Measurements from ENCODE around the gene TMPRSS9.
"Not testable (repeated sequence)": the region's sequence is repeated elsewhere in the genome, so short reads cannot be mapped to it uniquely, and the experiment has no call there.

Gene TMPRSS9

DNA sequence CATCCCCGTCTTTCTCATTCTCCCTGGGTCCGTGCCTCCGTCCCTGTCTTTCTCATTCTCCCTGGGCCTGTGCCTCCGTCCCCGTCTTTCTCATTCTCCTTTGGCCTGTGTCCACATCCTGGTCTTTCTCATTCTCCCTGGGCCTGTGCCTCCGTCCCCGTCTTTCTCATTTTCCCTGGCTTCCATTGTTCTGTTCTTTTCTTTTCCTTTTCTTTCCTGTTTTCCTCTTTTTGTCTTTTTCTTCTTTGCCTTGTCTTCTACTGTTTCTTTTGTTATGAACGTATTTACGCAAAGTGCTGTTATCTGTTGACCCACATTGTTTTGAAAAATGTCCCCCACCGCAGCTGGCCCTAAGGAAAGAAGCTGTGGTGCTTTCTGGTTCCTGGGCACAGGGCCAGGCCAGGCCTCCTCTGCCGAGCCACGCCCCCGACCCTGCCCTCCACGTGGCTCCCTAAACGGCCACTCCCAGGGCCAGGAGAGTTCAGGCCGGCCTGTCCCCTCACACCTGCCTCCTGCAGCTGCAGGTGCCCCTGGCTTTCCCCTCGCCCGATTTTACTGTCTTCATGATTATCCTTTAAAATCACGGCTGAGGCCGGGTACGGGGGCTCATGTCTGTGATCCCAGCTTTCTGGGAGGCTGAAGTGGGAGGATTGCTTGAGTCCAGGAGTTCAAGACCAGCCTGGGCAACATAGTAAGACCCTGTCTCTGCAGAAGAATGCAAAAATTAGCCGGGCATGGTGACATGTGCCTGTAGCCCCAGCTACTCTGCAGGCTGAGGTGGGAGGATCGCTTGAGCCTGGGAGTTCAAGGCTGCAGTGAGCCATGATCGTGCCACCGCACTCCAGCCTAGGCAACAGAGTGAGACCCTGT, 14.0 kb upstream of the TMPRSS9 start:
- Histone ChIP-seq H3K4me1 (ENCODE audit: control insufficient read depth in 1 of 2, insufficient read depth in 2 of 2, low read length in 2 of 2) (peaks cover 0 to 6% of the 10 kb centered on the region in 2 donors), H3K9me3 (ENCODE audit: control insufficient read depth in 1 of 2, low read length in 2 of 2) (no peaks in the 10 kb centered on the region), H3K27ac (ENCODE audit: low read length) (no peak overlapping the region), H3K36me3 (ENCODE audit: control insufficient read depth in 1 of 2, insufficient read depth in 2 of 2, low read length in 2 of 2) (peaks cover 6 to 36% of the 10 kb centered on the region in 2 donors), H3K27me3 (ENCODE audit: low read depth, low read length) (no peaks in the 10 kb centered on the region), H3K4me3 (ENCODE audit: low read depth in 1 of 2, low read length in 2 of 2) (no peak overlapping the region)

DNA sequence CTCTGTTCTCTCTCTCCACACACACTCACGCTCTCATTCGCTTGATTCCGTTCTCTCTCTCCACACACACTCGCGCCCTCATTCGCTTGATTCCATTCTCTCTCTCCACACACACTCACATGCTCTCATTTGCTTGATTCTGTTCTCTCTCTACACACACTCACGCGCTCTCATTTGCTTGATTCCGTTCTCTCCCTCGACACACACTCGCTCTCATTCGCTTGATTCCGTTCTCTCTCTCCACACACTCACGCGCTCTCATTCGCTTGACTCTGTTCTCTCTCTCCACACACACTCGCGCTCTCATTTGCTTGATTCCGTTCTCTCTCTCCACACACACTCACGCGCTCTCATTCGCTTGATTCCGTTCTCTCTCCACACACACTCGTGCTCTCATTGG, 10.2 kb upstream of the TMPRSS9 start:
- H3K27ac ChIP-seq (ENCODE audit: low read length); H3K4me3 ChIP-seq (ENCODE audit: low read depth in 1 of 2, low read length in 2 of 2); H3K9me3 ChIP-seq (ENCODE audit: control insufficient read depth in 1 of 2, low read length in 2 of 2); H3K27me3 ChIP-seq (ENCODE audit: low read depth, low read length); H3K4me1 ChIP-seq (ENCODE audit: control insufficient read depth in 1 of 2, insufficient read depth in 2 of 2, low read length in 2 of 2): not testable (repeated sequence)
- H3K36me3 ChIP-seq (ENCODE audit: control insufficient read depth in 1 of 2, insufficient read depth in 2 of 2, low read length in 2 of 2) = peaks cover 6 to 47% of the 10 kb centered on the region in 2 donors

DNA sequence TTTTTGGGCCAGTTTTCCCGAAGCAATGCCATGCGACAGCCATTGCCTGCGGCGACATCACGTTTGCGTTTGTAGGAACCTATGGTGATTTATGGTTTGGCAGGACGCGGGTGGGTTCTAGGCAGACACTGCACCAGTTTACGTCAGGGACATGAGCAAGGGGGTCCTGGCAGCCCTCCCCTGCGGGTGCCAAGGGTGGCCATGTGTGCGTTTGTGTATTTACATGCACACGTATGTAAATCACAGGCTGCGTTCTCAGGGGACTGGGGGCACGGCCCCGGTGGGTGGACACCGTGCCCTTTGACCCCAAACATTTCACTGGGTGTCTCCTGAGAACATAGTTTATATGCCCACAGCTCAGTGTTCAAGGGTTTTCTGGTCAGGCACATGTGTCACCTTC, 9.4 kb upstream of the TMPRSS9 start:
- no peaks in the 10 kb centered on the region for H3K27me3 ChIP-seq (ENCODE audit: low read depth, low read length)
- H3K27ac ChIP-seq (ENCODE audit: low read length) = no peak overlapping the region
- peaks cover 0 to 4% of the 10 kb centered on the region in 2 donors for H3K4me1 ChIP-seq (ENCODE audit: control insufficient read depth in 1 of 2, insufficient read depth in 2 of 2, low read length in 2 of 2)
- no peaks in the 10 kb centered on the region for H3K9me3 ChIP-seq (ENCODE audit: control insufficient read depth in 1 of 2, low read length in 2 of 2)
- H3K4me3 ChIP-seq (ENCODE audit: low read depth in 1 of 2, low read length in 2 of 2) = no peak overlapping the region
- H3K36me3 ChIP-seq (ENCODE audit: control insufficient read depth in 1 of 2, insufficient read depth in 2 of 2, low read length in 2 of 2) = peaks cover 6 to 42% of the 10 kb centered on the region in 2 donors

- Histone ChIP-seq H3K4me3 (ENCODE audit: low read depth in 1 of 2, low read length in 2 of 2) (no peak overlapping the region), H3K9me3 (ENCODE audit: control insufficient read depth in 1 of 2, low read length in 2 of 2) (no peaks in the 10 kb centered on the region), H3K27ac (ENCODE audit: low read length) (no peak overlapping the region), H3K36me3 (ENCODE audit: control insufficient read depth in 1 of 2, insufficient read depth in 2 of 2, low read length in 2 of 2) (peaks cover 6 to 42% of the 10 kb centered on the region in 2 donors), H3K27me3 (ENCODE audit: low read depth, low read length) (no peaks in the 10 kb centered on the region), H3K4me1 (ENCODE audit: control insufficient read depth in 1 of 2, insufficient read depth in 2 of 2, low read length in 2 of 2) (no peaks in the 10 kb centered on the region)
These were observed 8.5 kb upstream of the TMPRSS9 start for GRCh38 chr19:2351591-2351990.

- Histone ChIP-seq H3K9me3 (ENCODE audit: control insufficient read depth in 1 of 2, low read length in 2 of 2) (no peaks in the 10 kb centered on the region), H3K4me1 (ENCODE audit: control insufficient read depth in 1 of 2, insufficient read depth in 2 of 2, low read length in 2 of 2) (no peaks in the 10 kb centered on the region), H3K27ac (ENCODE audit: low read length) (no peak overlapping the region), H3K36me3 (ENCODE audit: control insufficient read depth in 1 of 2, insufficient read depth in 2 of 2, low read length in 2 of 2) (peaks cover 6 to 42% of the 10 kb centered on the region in 2 donors), H3K27me3 (ENCODE audit: low read depth, low read length) (no peaks in the 10 kb centered on the region), H3K4me3 (ENCODE audit: low read depth in 1 of 2, low read length in 2 of 2) (no peak overlapping the region)
These were observed 7.9 kb upstream of the TMPRSS9 start for GRCh38 chr19:2352121-2352520.

DNA sequence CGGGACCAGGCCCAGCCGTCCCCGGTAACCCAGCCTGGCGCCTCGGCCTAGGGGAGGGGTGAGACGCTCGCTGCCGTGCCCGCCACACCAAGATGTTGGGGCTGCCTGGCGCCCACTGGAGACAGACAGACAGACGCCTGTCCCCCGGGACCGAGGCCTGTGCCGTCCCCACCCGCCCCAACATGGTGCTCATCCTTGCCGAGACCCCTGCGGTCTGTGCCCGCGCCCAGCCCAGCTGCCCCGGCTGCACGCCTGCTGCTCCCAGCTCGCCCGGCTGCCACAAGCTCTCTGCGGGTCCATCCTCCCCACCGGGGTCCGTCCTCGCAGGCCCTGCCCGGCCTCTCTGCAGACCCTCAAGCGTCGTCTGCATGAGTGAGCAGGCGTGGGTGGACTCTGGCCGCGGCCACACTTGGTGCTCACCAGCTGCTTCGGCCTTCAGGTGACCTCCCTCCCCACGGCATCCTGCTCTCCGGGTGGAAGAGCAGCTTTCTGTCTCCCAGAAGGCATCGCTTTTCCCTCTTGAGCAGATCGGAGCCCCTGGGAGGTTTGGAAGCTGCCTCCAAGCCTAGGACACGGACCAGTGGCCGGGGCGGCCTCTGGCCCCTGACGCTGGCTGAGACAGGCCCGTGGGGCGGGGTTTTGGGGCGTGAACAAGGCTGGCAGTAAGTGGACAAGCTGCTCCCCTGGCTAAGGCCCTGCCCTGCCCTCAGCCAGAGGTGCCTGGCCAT, 6.7 kb upstream of the TMPRSS9 start:
- Histone ChIP-seq H3K4me1 (ENCODE audit: control insufficient read depth in 1 of 2, insufficient read depth in 2 of 2, low read length in 2 of 2) (no peaks in the 10 kb centered on the region), H3K36me3 (ENCODE audit: control insufficient read depth in 1 of 2, insufficient read depth in 2 of 2, low read length in 2 of 2) (peaks cover 6 to 42% of the 10 kb centered on the region in 2 donors), H3K9me3 (ENCODE audit: control insufficient read depth in 1 of 2, low read length in 2 of 2) (no peaks in the 10 kb centered on the region), H3K4me3 (ENCODE audit: low read depth in 1 of 2, low read length in 2 of 2) (no peak overlapping the region), H3K27ac (ENCODE audit: low read length) (no peak overlapping the region), H3K27me3 (ENCODE audit: low read depth, low read length) (no peaks in the 10 kb centered on the region)

- no peaks in the 10 kb centered on the region for H3K9me3 ChIP-seq (ENCODE audit: control insufficient read depth in 1 of 2, low read length in 2 of 2)
- H3K27me3 ChIP-seq (ENCODE audit: low read depth, low read length) = no peaks in the 10 kb centered on the region
- peaks cover 6 to 42% of the 10 kb centered on the region in 2 donors for H3K36me3 ChIP-seq (ENCODE audit: control insufficient read depth in 1 of 2, insufficient read depth in 2 of 2, low read length in 2 of 2)
These were observed 6.0 kb upstream of the TMPRSS9 start for GRCh38 chr19:2353887-2354592.

GRCh38 chr19:2354670-2355069, 5.4 kb upstream of the TMPRSS9 start:
- Histone ChIP-seq H3K4me3 (ENCODE audit: low read depth in 1 of 2, low read length in 2 of 2) (no peak overlapping the region), H3K4me1 (ENCODE audit: control insufficient read depth in 1 of 2, insufficient read depth in 2 of 2, low read length in 2 of 2) (no peaks in the 10 kb centered on the region), H3K9me3 (ENCODE audit: control insufficient read depth in 1 of 2, low read length in 2 of 2) (no peaks in the 10 kb centered on the region), H3K36me3 (ENCODE audit: control insufficient read depth in 1 of 2, insufficient read depth in 2 of 2, low read length in 2 of 2) (peaks cover 6 to 39% of the 10 kb centered on the region in 2 donors), H3K27ac (ENCODE audit: low read length) (no peak overlapping the region), H3K27me3 (ENCODE audit: low read depth, low read length) (no peaks in the 10 kb centered on the region)

More at GRCh38 chr19:2353887-2354592, 6.0 kb upstream of the TMPRSS9 start:
- no peak overlapping the region for H3K4me3 ChIP-seq (ENCODE audit: low read depth in 1 of 2, low read length in 2 of 2)
- H3K4me1 ChIP-seq (ENCODE audit: control insufficient read depth in 1 of 2, insufficient read depth in 2 of 2, low read length in 2 of 2) = no peaks in the 10 kb centered on the region
- no peak overlapping the region for H3K27ac ChIP-seq (ENCODE audit: low read length)

DNA sequence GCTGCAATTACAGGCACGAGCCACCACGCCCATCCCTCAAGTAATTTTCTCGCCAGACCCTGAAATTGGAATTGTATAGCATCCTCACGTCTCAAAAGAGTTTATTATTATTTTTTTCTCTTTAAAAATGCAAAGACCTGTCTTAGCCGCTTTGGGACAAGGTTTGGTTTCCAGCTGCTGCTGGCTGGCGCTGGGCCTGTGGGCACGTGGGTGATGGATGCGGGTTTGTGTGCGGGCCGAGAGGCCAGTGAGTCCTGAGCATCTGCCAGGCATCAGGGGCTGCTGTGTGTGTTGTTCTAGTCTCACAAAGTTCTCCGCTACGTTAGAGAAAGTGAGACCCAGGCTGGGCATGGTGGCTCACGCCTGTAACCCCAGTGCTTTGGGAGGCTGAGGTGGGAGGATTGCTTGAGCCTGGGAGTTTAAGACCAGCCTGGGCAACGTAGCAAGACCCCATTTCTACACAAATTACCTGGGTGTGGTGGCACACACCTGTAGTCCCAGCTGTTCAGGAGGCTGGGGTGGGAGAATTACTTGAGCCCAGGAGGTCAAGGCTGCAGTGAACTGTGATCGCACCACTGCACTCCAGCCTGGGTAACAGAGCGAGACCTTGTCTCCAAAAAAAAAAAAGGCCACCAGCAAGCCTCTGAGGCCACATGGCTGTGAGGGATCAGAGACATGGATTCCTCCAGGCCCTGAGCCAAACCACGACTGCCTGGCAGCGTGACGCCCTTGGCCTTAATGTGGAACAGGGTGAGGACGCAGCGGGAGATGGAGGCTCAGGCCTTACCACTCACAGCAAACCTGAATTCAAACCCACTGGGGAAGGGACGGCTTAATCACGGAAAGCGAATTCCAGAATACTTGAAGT, 4.7 kb upstream of the TMPRSS9 start:
- Histone ChIP-seq H3K4me3 (ENCODE audit: low read depth in 1 of 2, low read length in 2 of 2) (no peak overlapping the region), H3K9me3 (ENCODE audit: control insufficient read depth in 1 of 2, low read length in 2 of 2) (no peaks in the 10 kb centered on the region), H3K27me3 (ENCODE audit: low read depth, low read length) (no peaks in the 10 kb centered on the region), H3K36me3 (ENCODE audit: control insufficient read depth in 1 of 2, insufficient read depth in 2 of 2, low read length in 2 of 2) (peaks cover 3 to 32% of the 10 kb centered on the region in 2 donors), H3K27ac (ENCODE audit: low read length) (no peak overlapping the region), H3K4me1 (ENCODE audit: control insufficient read depth in 1 of 2, insufficient read depth in 2 of 2, low read length in 2 of 2) (no peaks in the 10 kb centered on the region)

- Histone ChIP-seq H3K36me3 (ENCODE audit: control insufficient read depth in 1 of 2, insufficient read depth in 2 of 2, low read length in 2 of 2) (peaks cover 0 to 26% of the 10 kb centered on the region in 2 donors), H3K4me1 (ENCODE audit: control insufficient read depth in 1 of 2, insufficient read depth in 2 of 2, low read length in 2 of 2) (no peaks in the 10 kb centered on the region), H3K9me3 (ENCODE audit: control insufficient read depth in 1 of 2, low read length in 2 of 2) (no peaks in the 10 kb centered on the region), H3K27ac (ENCODE audit: low read length) (no peak overlapping the region), H3K4me3 (ENCODE audit: low read depth in 1 of 2, low read length in 2 of 2) (no peak overlapping the region), H3K27me3 (ENCODE audit: low read depth, low read length) (no peaks in the 10 kb centered on the region)
These were observed 3.9 kb upstream of the TMPRSS9 start for GRCh38 chr19:2356036-2356646.
